ENCODE results near the gene GRM2. TPM values are rescaled to one million over a fixed set of nuclear protein-coding genes. Genes with fewer than 3 reads are reported as not detected.

GRM2 gene
- total and polyA plus RNA-seq, 10 of the 15 experiments (the other 5 are each of a cell fraction or from before 2014, with no cell fraction given), result 0.01 to 0.14 (median 0.06) TPM; not detected in 5

DNA sequence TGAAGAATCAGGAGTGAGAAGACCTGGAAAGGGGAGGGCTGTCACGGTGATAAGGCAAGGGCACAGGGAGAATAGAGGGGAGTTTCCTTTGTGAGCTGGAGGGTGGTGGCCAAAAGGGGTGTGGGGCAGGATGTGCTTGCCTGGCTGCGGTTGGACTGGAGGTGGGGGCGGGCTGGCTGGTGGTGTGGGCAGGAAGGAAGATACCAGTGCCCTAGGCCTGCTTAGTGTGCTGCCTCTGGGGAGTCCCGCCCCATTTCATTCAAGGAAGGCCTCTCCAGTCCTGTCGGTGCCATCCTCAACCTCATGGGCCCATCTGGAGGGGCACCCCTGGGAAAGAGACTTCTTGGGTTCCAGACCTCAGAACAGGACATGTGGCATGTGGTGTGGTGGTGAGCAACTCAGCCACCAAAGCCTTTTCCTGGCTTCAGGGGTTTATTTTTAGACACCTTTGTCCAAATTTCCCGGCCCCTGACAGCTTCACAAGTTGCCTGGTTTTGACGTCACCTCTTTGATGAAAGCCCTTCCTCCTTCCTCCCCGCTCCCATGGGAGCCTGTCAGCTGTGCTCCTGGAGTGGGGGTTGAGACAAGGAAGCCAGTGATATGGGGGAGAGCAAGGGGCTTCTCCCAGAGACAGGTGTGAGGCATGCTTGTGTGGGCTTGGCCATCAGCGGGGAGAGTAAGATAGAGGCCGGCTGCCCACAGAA is 20.2 kb upstream of the GRM2 start:
- Histone ChIP-seq H2AFZ (ENCODE audit: control insufficient read depth, low read depth, low read length) (peak overlapping the region; percentile 26), H3K79me2 (ENCODE audit: control insufficient read depth, insufficient read depth, low read length) (peaks cover 7% of the 10 kb centered on the region), H3K4me2 (ENCODE audit: control insufficient read depth, insufficient read depth) (peak overlapping the region; percentile 36), H3K4me3 (peak overlapping the region; percentile 14; the same call in 1 of the 2 replicates), H3K4me1 (ENCODE audit: control insufficient read depth, insufficient read depth, low read length) (peaks cover 27% of the 10 kb centered on the region), H4K20me1 (ENCODE audit: control insufficient read depth, insufficient read depth) (no peaks in the 10 kb centered on the region), H3K9me3 (replicated peaks; ENCODE audit: control insufficient read depth, insufficient read depth, low read length) (no peaks in the 10 kb centered on the region), H3K9ac (ENCODE audit: control insufficient read depth, insufficient read depth, low read length) (peak overlapping the region; percentile 50), H3K27me3 (replicated peaks in 1 of 2; ENCODE audit: control insufficient read depth in 2 of 2, insufficient read depth in 2 of 2, low read length in 1 of 2) (no peaks in the 10 kb centered on the region), H3K27ac (ENCODE audit: control insufficient read depth, insufficient read depth) (peak overlapping the region; percentile 81), H3K36me3 (ENCODE audit: control insufficient read depth in 2 of 2, insufficient read depth in 2 of 2, low read length in 1 of 2) (peaks cover 22 to 41% of the 10 kb centered on the region in 2 experiments)
- ChIA-PET POLR2A (interaction anchor here (1.0 to 1.8 kb wide), 3 partner anchors 12 to 186 kb away, joined by 3 to 20 read pairs (median 6); partner anchors contain the start of genes DCAF1 and TEX264), SMC1A (ENCODE audit: uncharacterized antibody, unreplicated experiment) (interaction anchor here (0.6 to 4.1 kb wide), 6 partner anchors 12 to 187 kb away, joined by 3 to 12 read pairs (median 4); partner anchors contain the start of gene DCAF1), CTCF (interaction anchor here (1.2 to 11.7 kb wide), 5 partner anchors 15 to 297 kb away, joined by 3 to 243 read pairs (median 5); partner anchors contain the start of genes ABHD14B, DCAF1 and TEX264), RAD21 (ENCODE audit: unreplicated experiment) (interaction anchor here (0.6 to 1.8 kb wide), 5 partner anchors 12 to 187 kb away, joined by 3 to 9 read pairs (median 5); partner anchors contain the start of gene DCAF1)
- in situ Hi-C loops (cut with MboI), result loop anchor here (25.0 kb wide), 1 partner anchor 1074 kb away; the partner anchor contains the start of genes CISH and MAPKAPK3
- peak; percentile 90 for ATAC-seq
- peak; percentile 68 for DNase-seq (ENCODE audit: low read depth, low spot score)
- intact Hi-C loops (cut with micrococcal nuclease; ENCODE audit: unreplicated experiment), result no loop called here
- WGBS (ENCODE audit: insufficient coverage, insufficient replicate concordance, low lambda C conversion rate, missing lambda C conversion rate), result 8% methylated on average over 9 of the region's 10 CpGs
- no peak for FAIRE-seq
- no TSS peak for BruUV-seq (replicated peaks)
- no peak for TF ChIP-seq TBL1XR1 (IDR thresholded peaks at IDR 0.05; ENCODE audit: low read depth, low read length)
- TF ChIP-seq, protein P1, sequence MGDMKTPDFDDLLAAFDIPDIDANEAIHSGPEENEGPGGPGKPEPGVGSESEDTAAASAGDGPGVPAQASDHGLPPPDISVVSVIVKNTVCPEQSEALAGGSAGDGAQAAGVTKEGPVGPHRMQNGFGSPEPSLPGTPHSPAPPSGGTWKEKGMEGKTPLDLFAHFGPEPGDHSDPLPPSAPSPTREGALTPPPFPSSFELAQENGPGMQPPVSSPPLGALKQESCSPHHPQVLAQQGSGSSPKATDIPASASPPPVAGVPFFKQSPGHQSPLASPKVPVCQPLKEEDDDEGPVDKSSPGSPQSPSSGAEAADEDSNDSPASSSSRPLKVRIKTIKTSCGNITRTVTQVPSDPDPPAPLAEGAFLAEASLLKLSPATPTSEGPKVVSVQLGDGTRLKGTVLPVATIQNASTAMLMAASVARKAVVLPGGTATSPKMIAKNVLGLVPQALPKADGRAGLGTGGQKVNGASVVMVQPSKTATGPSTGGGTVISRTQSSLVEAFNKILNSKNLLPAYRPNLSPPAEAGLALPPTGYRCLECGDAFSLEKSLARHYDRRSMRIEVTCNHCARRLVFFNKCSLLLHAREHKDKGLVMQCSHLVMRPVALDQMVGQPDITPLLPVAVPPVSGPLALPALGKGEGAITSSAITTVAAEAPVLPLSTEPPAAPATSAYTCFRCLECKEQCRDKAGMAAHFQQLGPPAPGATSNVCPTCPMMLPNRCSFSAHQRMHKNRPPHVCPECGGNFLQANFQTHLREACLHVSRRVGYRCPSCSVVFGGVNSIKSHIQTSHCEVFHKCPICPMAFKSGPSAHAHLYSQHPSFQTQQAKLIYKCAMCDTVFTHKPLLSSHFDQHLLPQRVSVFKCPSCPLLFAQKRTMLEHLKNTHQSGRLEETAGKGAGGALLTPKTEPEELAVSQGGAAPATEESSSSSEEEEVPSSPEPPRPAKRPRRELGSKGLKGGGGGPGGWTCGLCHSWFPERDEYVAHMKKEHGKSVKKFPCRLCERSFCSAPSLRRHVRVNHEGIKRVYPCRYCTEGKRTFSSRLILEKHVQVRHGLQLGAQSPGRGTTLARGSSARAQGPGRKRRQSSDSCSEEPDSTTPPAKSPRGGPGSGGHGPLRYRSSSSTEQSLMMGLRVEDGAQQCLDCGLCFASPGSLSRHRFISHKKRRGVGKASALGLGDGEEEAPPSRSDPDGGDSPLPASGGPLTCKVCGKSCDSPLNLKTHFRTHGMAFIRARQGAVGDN (IDR thresholded peaks at IDR 0.05), result 0 out of 2 replicates have a peak, but pooled peaks have one; percentile 38
- TF ChIP-seq, protein P2, sequence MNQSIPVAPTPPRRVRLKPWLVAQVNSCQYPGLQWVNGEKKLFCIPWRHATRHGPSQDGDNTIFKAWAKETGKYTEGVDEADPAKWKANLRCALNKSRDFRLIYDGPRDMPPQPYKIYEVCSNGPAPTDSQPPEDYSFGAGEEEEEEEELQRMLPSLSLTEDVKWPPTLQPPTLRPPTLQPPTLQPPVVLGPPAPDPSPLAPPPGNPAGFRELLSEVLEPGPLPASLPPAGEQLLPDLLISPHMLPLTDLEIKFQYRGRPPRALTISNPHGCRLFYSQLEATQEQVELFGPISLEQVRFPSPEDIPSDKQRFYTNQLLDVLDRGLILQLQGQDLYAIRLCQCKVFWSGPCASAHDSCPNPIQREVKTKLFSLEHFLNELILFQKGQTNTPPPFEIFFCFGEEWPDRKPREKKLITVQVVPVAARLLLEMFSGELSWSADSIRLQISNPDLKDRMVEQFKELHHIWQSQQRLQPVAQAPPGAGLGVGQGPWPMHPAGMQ (IDR thresholded peaks at IDR 0.05; ENCODE audit: borderline replicate concordance), result no peak
- no peak for TF ChIP-seq ESRRA (IDR thresholded peaks at IDR 0.05; ENCODE audit: low read length)
- TF ChIP-seq EGR1 (IDR thresholded peaks at IDR 0.05; ENCODE audit: borderline replicate concordance in 1 of 2, low read depth in 2 of 2, low read length in 2 of 2), result peak in 1 of 2 experiments; percentile 54; a peak in 1 of 3 replicates
- 0 out of 2 replicates have a peak, but pooled peaks have one; percentile 31 for TF ChIP-seq PKNOX1 (IDR thresholded peaks at IDR 0.05)
- TF ChIP-seq CREB1 (IDR thresholded peaks at IDR 0.05; ENCODE audit: low read depth), result 0 out of 2 replicates have a peak, but pooled peaks have one; percentile 10
- TF ChIP-seq IKZF2 (IDR thresholded peaks at IDR 0.05), result peak; percentile 44 to 54; a peak in 3 of 4 replicates
- peak; percentile 23; the same call in 1 of the 2 replicates for TF ChIP-seq EED (IDR thresholded peaks at IDR 0.05; ENCODE audit: low read depth)
- 0 out of 2 replicates have a peak, but pooled peaks have one; percentile 48 for TF ChIP-seq DPF2 (IDR thresholded peaks at IDR 0.05)
- TF ChIP-seq ATF7 (IDR thresholded peaks at IDR 0.05; ENCODE audit: low read depth), result 0 out of 2 replicates have a peak, but pooled peaks have one; percentile 12
- TF ChIP-seq MTA2 (IDR thresholded peaks at IDR 0.05; ENCODE audit: low read depth), result peak; percentile 40; the same call in 1 of the 2 replicates
- TF ChIP-seq, protein P3, sequence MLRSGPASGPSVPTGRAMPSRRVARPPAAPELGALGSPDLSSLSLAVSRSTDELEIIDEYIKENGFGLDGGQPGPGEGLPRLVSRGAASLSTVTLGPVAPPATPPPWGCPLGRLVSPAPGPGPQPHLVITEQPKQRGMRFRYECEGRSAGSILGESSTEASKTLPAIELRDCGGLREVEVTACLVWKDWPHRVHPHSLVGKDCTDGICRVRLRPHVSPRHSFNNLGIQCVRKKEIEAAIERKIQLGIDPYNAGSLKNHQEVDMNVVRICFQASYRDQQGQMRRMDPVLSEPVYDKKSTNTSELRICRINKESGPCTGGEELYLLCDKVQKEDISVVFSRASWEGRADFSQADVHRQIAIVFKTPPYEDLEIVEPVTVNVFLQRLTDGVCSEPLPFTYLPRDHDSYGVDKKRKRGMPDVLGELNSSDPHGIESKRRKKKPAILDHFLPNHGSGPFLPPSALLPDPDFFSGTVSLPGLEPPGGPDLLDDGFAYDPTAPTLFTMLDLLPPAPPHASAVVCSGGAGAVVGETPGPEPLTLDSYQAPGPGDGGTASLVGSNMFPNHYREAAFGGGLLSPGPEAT (IDR thresholded peaks at IDR 0.05; ENCODE audit: low read depth), result peak; percentile 52; the same call in 1 of the 2 replicates
- TF ChIP-seq IKZF1 (conservative IDR thresholded peaks at IDR 0.05), result peak; percentile 69
